GM18867 (cell line): ENCODE measurements around the gene PRADC1.

Source experiments
- ATAC-seq: cut with Tn5 transposase; IDR thresholded peaks from one replicate; pipeline ENCODE4 v1.9.1; 2021; ENCODE audit warnings: mild to moderate bottlenecking, moderate library complexity; ENCODE audit not compliant: unreplicated experiment

Gene PRADC1

DNA sequence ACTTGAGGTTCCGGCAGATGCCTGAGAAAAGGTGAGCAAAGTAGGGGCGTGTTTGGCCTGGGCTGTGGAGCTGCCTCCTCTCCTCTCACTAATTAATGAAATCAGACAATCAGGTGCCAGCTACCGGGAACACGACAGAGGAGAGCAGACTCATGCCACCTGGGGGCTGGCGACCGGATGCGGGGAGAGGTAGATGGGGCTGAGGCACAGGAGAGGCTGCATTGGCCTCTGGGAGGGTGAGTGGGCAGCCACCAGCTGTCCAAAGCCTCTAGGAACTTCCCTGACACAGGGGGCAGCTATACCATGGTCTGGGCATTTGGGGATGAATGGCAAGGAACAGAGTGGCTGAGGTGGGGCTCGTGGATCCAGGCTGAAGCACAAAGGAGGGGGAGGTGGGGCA, 26.2 kb upstream of the PRADC1 start:
- no peak for ATAC-seq

GRCh38 chr2:73258913-73259215, 25.8 kb upstream of the PRADC1 start:
- ATAC-seq = no peak

DNA sequence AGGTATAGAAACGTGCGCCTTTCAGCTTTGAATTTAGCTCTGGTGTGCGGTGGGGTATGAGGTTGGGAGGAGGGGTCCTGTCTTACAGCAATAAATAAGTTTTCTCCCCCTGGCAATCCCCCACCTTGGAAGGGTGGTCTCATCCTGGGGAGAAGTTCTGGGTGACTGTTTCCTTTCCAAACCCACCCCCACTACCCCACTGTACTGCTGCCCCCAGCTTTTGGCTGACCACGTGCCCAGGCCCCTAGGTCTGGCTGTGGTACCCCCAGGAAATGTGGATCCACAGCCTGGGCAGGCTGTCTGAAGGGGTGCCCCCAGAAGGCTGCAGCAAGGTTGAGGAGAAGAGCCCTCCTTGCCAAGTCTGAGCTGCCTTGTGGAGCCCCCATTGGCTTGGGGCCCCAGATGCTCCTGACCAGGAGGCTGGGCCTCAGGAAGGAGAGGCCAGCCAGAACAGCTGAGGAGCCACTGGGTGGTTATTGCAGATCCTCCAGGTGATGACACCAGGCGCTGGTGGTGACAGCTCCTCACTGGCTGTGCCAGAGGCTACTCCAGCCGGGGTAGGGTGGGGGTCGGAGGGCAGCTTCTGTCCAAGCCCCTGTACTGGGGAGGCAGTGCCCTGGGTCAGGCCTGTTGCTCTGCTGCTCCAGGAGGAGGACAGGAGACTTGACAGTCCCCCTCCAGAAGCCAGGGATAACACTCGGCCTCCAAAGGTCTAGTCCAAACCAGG, 25.3 kb upstream of the PRADC1 start:
- ATAC-seq = no peak

DNA sequence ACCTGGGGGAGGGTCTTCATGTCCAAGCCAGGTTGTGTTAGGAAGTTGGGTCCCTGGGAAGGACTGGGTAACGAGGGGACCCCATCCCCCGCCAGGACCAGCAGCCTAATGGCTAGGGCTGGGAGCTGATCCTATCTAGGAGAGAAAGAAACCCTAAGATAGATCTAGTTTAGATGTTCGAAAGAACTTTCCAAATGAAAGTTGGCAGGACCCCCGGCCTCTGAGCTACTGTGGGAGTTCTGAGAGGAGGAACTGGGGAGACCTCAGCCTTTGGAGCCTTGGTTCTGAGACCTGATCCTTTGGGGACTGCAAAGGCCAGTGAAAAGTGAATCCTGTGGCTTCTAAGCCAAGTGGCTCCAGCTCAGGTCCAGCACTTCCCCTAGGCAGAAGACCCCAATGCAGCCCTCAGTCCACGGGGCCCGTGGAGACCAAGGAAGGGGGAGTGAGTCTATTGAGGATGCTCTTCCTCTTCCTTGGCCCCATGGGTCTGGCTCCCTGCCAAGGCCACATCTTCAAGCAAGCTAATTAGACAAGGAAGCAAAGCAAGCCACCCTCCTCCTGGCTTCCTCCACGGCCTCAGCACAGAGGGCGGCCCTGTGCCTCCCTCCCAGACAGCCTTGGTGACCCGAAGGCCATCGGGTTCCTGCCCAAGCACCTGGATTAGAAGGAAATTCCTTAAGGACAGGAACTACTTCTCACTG, 24.5 kb upstream of the PRADC1 start:
- no peak for ATAC-seq

DNA sequence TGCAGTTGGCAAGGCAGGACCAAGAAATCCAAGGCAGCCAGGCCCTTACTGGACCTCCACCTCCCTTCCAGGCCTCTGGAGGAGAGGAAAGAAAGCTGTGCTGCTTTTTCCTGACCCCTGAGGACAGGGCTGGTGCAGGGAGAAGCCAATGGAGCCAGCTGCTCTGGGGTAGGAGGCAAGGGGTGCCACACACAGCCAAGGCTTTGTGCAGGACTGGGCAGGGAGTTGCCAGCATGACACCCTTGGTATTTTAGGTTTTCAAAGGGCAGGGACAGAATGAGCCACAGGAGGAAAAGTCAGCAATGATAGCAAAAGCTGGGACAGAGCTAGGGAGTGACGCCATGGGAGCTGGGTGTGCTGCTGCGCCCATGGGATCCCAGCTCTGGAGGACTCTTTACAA, 24.0 kb upstream of the PRADC1 start:
- ATAC-seq = no peak

DNA sequence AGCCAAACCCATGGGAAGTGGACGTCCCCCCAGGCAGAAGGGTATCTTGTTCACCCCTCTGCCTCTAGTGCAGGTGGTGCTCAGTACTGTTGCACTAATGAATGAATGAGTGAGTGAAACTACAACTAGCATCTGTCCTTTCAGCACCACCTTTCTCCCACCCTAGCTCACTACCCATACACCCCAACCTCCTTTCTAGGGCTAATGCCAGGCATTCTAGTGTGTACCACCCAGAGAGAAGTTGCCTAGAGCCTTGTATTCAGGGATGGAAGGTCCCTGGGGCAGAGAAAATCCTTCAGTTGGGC, 23.5 kb upstream of the PRADC1 start:
- no peak for ATAC-seq

GRCh38 chr2:73255907-73256617, 23.0 kb upstream of the PRADC1 start:
- ATAC-seq = no peak

DNA sequence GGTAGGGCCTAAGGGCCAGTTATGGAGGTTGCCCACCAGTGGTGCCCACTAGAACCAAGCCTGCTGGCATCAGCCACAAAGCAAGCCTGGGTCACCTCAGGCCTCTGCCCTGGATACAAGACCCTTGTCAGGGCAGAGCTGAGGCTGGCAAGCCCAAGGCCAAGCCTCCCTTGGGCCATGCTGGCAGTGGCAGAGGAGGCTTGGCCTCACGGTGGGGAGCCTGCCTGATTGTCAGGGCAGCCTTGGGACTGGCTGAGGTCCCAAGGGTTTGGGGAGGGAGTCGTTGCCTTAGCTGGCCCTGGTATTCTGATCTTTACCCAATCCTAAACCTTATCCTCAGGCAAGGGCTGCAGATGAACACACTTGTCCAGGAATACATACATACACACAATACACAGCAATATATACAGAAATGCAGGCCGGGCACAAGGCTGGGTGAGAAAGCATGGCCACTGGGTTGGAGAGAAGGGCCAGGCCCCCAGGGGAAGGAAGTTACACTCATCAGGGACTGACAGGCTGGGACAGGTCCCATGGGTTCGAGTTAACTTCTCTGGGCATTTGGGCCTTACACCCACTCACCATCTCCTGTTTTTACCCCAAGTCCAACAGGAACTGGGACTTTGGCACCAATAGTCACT, 22.1 kb upstream of the PRADC1 start:
- no peak for ATAC-seq

- ATAC-seq = no peak
Observed at GRCh38 chr2:73254343-73255006, 21.4 kb upstream of the PRADC1 start.

- no peak for ATAC-seq
Observed at GRCh38 chr2:73253901-73254300, 20.9 kb upstream of the PRADC1 start.

DNA sequence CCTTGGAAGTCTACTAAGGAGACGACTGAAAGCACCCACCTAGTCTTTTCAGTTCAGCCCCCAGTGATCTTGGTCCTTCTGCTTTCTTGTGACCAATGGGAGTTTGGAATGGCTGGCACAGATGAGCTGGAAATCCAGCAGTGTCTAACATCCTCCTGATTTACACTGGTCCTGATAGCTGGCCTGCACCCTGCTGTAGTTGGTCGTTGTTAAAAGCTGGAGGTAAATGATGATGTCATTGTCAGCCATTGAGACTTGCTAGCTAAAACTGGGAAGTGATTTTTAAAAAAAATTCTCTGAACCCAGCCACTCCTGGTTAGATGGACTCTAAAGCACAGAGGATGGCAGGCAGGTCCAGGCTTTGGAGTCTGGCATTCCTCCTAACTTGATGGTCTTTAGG, 20.4 kb upstream of the PRADC1 start:
- ATAC-seq = no peak

GRCh38 chr2:73252238-73253027, 19.4 kb upstream of the PRADC1 start:
- ATAC-seq = no peak

DNA sequence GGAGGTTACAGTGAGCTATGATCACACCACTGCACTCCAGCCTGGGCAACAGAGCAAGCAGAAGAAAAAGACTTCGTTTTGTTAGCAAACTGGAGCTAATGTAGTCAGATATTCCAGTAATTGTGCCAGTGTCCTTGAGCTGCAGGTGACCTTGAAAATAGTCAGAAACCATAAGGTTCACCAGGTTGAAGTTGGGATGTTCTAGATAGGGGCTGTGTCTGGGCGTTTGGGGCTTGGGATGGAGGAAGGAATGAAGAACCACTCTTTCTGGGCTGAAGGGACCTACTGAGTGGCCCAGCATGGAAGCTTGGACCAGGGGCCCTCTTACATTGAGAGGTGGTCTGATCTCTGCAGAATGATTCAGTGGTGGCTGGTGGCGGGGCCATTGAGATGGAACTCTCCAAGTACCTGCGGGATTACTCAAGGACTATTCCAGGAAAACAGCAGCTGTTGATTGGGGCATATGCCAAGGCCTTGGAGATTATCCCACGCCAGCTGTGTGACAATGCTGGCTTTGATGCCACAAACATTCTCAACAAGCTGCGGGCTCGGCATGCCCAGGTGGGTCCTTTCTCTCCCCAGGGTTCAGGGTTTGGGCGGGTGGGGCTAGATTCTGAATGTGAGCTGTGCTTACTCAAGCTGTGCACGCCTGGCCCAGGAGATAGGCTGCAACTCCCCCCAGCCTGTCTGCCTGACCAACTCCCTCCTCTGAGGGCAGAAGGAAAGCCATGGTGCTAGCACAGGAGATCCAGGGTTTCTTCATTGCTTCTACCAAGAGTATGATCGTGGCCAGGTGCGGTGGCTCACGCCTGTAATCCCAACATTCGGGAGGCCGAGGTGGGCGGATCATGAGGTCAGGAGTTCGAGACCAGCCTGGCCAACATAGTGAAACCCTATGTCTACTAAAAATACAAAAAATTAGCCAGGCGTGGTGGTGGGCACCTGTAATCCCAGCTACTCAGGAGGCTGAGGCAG, 18.1 kb upstream of the PRADC1 start:
- no peak for ATAC-seq

DNA sequence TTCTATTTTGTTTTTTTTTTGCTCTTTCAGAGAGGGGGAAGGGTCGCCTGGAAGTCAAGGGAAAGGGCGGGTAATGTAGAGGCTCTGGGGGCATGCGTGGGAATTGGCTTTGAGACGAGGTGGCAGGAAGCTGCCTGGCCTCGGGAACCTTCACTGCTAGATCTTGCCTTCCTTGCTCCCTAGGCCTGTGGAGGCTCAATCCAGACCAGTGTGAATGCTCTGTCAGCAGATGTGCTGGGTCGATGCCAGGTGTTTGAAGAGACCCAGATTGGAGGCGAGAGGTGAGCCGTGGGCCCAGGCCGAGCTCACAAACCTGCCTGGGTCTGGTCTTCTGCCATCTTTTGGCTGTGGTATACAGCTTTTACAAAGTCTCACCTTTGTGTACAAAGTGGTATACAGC, 16.6 kb upstream of the PRADC1 start:
- ATAC-seq = no peak

DNA sequence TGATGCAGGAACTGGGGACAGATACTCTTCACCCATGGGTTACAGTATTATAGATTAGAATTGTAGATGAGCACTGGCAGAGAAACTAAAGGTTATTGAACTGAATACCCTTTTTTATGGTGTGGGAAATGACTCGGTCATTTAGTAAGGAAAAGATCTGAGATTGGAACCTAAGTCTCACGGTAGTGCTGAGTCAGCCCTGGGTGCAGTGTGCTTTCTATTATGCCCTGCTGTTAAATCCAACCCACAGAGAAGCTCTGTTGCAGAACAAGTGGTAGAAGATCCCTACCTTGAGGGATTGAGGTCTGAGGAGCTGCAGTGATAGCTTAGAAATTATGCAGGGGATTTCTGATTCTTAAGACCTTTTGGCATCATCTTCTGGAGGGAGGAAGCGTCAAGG, 13.8 kb upstream of the PRADC1 start:
- no peak for ATAC-seq

- ATAC-seq = no peak
Observed at GRCh38 chr2:73244580-73244979, 11.5 kb upstream of the PRADC1 start.

DNA sequence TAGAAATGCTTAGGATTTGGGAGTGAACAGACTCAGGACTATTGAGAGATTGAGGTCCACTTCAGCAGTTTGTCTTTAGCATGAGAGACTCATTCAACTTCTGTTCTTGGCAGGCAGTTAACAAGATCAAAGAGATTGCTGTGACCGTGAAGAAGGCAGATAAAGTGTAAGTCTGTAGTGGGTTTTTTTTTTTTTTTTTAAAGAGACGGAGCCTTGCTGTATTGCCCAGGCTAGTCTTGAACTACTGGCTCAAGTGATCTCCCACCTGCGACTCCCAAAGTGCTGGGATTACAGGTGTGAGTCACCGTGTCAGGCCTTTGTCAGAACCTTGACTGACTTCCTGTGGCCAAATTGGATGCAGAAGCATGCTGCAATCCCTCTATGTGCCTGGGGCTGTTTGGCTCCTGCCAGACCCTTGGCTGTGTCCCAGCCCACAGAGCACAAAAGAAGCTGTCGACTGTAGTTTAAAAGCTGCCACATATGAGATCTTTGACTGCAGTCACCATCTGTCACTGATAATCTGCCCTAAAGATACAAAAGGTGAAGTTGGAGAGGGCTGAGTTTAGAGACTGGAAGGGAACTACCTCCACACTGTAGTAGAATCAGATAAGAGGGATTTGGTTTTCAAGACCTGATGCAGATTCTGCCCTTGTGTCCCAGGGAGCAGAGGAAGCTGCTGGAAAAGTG, 11.0 kb upstream of the PRADC1 start:
- no peak for ATAC-seq

DNA sequence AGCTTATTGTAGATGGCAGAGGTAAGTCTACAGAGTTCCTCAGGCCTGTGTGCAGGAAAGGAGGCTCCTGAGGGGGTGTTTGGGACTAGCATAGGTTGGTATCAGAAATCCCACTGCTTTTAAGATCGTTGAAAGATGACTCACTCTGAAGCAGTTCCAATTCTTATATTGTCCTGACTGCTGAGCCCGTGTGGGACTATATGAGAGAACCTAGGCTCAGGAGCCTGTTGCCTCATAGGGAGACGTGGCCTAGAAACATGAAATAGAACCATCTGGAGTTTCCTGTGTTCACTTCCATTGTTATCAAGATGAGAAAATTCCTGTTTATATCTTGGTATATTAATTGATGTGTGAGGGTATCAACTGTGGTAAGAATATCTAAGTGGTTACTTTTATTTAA, 6.7 kb upstream of the PRADC1 start:
- ATAC-seq = no peak

GRCh38 chr2:73238976-73239375, 5.9 kb upstream of the PRADC1 start:
- ATAC-seq = no peak
